Esophagus muscularis mucosa (tissue), 3 donors: Measurements from ENCODE around the gene UBA7.

Source experiments
- CTCF ChIP-seq, 3 experiments: fragments of 200-600 bp in 2 of 3; fragments of 450-650 bp in 1 of 3; sonication (generic) in 2 of 3; IDR thresholded peaks; one replicate each; pipeline ENCODE4 v1.5.1; 2017 to 2019; ENCODE audit warnings: antibody characterized with exemption in 3 of 3, mild to moderate bottlenecking in 2 of 3, moderate library complexity in 1 of 3
- POLR2A ChIP-seq: fragments of 450-650 bp; IDR thresholded peaks from one replicate; pipeline ENCODE4 v1.6.1; 2017; ENCODE audit warnings: antibody characterized with exemption, moderate library complexity, mild to moderate bottlenecking, low read depth

DNA sequence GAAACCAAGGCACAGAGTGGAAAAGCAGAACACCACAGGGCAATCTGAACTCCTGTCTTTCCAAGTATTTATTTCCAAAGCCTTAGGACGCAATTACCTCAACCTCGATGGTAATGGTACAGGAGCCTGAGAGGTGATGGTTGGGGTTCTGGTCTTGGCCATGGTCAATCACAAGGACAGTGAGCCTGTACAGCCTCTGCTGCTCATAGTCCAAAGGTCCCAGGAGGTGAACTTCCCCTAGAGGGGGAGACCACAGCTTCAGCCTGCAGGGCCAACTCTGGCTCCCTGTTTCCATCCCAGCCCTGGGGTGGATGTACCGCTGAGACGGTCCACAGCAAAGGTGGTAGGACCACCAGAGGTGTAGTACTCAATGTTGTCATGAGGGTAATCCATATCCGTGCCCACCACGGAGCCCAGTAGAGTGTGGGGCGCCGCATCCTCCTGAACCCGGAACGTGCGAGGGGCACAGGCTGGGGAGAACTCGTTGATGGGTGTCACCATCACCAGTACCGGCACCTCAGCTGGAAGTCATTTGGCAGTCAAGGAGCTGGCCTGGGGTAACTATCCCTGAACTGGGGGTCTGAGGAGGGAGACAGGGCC lies 20.2 kb downstream of the UBA7 start:
- no peak for TF ChIP-seq CTCF (IDR thresholded peaks at IDR 0.05)
- TF ChIP-seq POLR2A, result no peak
